ENCODE data around the gene FHIT. TPM values are rescaled to one million over a fixed set of nuclear protein-coding genes. Genes with fewer than 3 reads are reported as not detected.

FHIT gene
- total RNA-seq, 1 donor from 2014 or later, result 11.7 TPM

GRCh38 chr3:60094392-60094947, 1156.8 kb downstream of the FHIT start:
- H3K36me3 Mint-ChIP-seq, result no peaks in the 10 kb centered on the region
- peaks cover 5% of the 10 kb centered on the region for H3K9me3 Mint-ChIP-seq
- H3K27ac Mint-ChIP-seq, result no peak overlapping the region
- TF ChIP-seq CTCF (conservative IDR thresholded peaks at IDR 0.05), result no peak
- H3K4me1 Mint-ChIP-seq (ENCODE audit: unreplicated experiment), result peaks cover 14% of the 10 kb centered on the region
- DNase-seq (ENCODE audit: extremely low spot score, unreplicated experiment), result no peak
- H3K4me3 Mint-ChIP-seq, result no peak overlapping the region
- H3K27me3 Mint-ChIP-seq, result peaks cover 19% of the 10 kb centered on the region

- Mint-ChIP-seq H3K4me3 (no peak overlapping the region), H3K9me3 (peaks cover 28% of the 10 kb centered on the region), H3K4me1 (ENCODE audit: unreplicated experiment) (peaks cover 17% of the 10 kb centered on the region), H3K27ac (no peak overlapping the region), H3K27me3 (peaks cover 19% of the 10 kb centered on the region), H3K36me3 (no peaks in the 10 kb centered on the region)
- DNase-seq (ENCODE audit: extremely low spot score, unreplicated experiment), result no peak
- TF ChIP-seq CTCF (conservative IDR thresholded peaks at IDR 0.05), result no peak
Measured at GRCh38 chr3:60090548-60090947, 1160.7 kb downstream of the FHIT start.

GRCh38 chr3:60086811-60087210, 1164.4 kb downstream of the FHIT start:
- H3K27me3 Mint-ChIP-seq, result peaks cover 14% of the 10 kb centered on the region
- peaks cover 11% of the 10 kb centered on the region for H3K4me1 Mint-ChIP-seq (ENCODE audit: unreplicated experiment)
- no peak overlapping the region for H3K27ac Mint-ChIP-seq
- DNase-seq (ENCODE audit: extremely low spot score, unreplicated experiment), result no peak
- no peak overlapping the region for H3K4me3 Mint-ChIP-seq
- peaks cover 22% of the 10 kb centered on the region for H3K9me3 Mint-ChIP-seq
- TF ChIP-seq CTCF (conservative IDR thresholded peaks at IDR 0.05), result no peak
- peaks cover 4% of the 10 kb centered on the region for H3K36me3 Mint-ChIP-seq

GRCh38 chr3:60085649-60086048, 1165.6 kb downstream of the FHIT start:
- no peak for DNase-seq (ENCODE audit: extremely low spot score, unreplicated experiment)
- Mint-ChIP-seq H3K4me1 (ENCODE audit: unreplicated experiment) (peaks cover 11% of the 10 kb centered on the region), H3K4me3 (no peak overlapping the region), H3K27me3 (peaks cover 7% of the 10 kb centered on the region), H3K36me3 (peaks cover 4% of the 10 kb centered on the region), H3K9me3 (peaks cover 22% of the 10 kb centered on the region), H3K27ac (no peak overlapping the region)
- no peak for TF ChIP-seq CTCF (conservative IDR thresholded peaks at IDR 0.05)

GRCh38 chr3:60081381-60082095, 1169.7 kb downstream of the FHIT start:
- Mint-ChIP-seq H3K4me1 (ENCODE audit: unreplicated experiment) (no peaks in the 10 kb centered on the region), H3K9me3 (peaks cover 8% of the 10 kb centered on the region), H3K27ac (no peak overlapping the region), H3K4me3 (no peak overlapping the region), H3K27me3 (peaks cover 5% of the 10 kb centered on the region), H3K36me3 (peaks cover 4% of the 10 kb centered on the region)
- DNase-seq (ENCODE audit: extremely low spot score, unreplicated experiment), result no peak
- TF ChIP-seq CTCF (conservative IDR thresholded peaks at IDR 0.05), result no peak
